ENCODE data around the gene RCC2. TPM values are rescaled to one million over a fixed set of nuclear protein-coding genes. Genes with fewer than 3 reads are reported as not detected.

Gene RCC2
- total RNA-seq, 1 donor from 2014 or later, result 246 TPM

DNA sequence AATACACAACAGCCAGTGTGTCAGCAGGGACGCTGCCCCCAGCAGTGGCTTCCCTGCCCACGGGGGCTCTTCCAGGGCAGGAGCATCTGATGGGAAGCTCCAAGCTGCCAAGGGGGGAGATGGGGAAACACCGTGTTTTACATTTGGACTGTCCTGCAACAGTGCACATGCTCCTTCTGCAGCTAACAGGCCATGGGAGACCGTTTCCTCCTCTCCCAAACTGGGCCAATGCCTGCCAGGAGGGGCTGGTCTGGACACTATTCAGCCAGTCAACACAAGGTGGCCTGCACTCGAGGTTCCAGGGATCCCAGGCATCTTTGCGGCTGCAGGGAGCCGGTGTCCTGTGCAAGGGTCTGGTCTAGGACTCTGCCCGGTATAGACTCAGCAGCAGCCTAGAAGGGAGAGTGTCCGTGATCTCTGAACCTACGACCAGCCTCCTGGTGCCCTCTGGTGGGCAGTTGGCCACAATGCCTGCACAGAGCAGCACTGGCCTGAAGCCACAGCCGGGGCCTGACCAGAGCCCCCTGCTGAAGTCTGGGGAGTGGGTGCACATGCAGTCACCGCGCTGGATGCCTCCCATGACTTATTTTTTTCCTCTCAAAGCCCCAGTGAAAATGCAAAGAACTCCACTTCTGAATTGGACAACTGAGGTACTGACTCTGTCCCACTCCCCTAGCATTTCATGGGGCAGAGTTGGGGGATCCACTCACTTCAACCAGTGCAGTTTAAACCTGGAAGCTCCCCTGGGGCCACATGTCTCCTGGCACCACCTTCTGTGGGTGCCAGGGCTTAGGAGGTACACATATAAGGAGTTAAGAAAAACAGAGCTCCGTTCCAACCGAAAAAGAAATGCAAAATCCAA is 33.3 kb downstream of the RCC2 start:
- Mint-ChIP-seq H3K4me3 (no peak overlapping the region), H3K36me3 (ENCODE audit: low read depth) (peaks cover 38% of the 10 kb centered on the region), H3K27me3 (ENCODE audit: insufficient read depth) (no peaks in the 10 kb centered on the region), H3K4me1 (ENCODE audit: low read depth) (no peaks in the 10 kb centered on the region), H3K27ac (no peak overlapping the region), H3K9me3 (no peaks in the 10 kb centered on the region)
- intact Hi-C loops (cut with micrococcal nuclease), result no loop called here
- peak; percentile 4 for DNase-seq (ENCODE audit: low spot score)

DNA sequence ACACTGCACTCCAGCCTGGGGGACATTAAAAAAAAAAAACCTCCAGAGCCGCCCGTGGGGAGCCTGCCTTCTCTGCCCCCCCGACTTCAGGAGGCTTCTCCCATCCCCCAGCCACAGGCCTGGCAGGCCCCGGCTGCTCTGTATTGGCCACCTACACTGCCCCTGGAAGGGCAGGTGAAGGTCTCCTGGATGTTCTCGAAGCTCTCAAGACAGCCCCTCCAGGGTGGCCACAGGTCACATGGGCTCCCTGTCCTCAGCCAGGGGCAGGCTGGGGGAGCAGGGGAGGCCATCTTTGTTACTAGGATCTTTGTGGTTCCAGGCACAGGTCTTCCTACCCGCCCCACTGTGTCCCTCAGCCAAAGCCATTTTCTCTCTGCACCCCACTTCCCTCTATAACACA is 34.7 kb downstream of the RCC2 start:
- H3K27me3 Mint-ChIP-seq (ENCODE audit: insufficient read depth), result no peaks in the 10 kb centered on the region
- H3K9me3 Mint-ChIP-seq, result no peaks in the 10 kb centered on the region
- intact Hi-C loops (cut with micrococcal nuclease), result no loop called here
- DNase-seq (ENCODE audit: low spot score), result no peak
- H3K36me3 Mint-ChIP-seq (ENCODE audit: low read depth), result peaks cover 27% of the 10 kb centered on the region
- no peaks in the 10 kb centered on the region for H3K4me1 Mint-ChIP-seq (ENCODE audit: low read depth)
- no peak overlapping the region for H3K27ac Mint-ChIP-seq
- H3K4me3 Mint-ChIP-seq, result no peak overlapping the region

GRCh38 chr1:17404034-17404684 is 35.3 kb downstream of the RCC2 start:
- DNase-seq (ENCODE audit: low spot score), result no peak
- Mint-ChIP-seq H3K27me3 (ENCODE audit: insufficient read depth) (no peaks in the 10 kb centered on the region), H3K27ac (no peak overlapping the region), H3K36me3 (ENCODE audit: low read depth) (peaks cover 23% of the 10 kb centered on the region), H3K9me3 (no peaks in the 10 kb centered on the region), H3K4me3 (no peak overlapping the region), H3K4me1 (ENCODE audit: low read depth) (no peaks in the 10 kb centered on the region)
- intact Hi-C loops (cut with micrococcal nuclease), result no loop called here

- Mint-ChIP-seq H3K36me3 (ENCODE audit: low read depth) (peaks cover 14% of the 10 kb centered on the region), H3K4me1 (ENCODE audit: low read depth) (no peaks in the 10 kb centered on the region), H3K9me3 (no peaks in the 10 kb centered on the region), H3K27me3 (ENCODE audit: insufficient read depth) (no peaks in the 10 kb centered on the region), H3K27ac (no peak overlapping the region), H3K4me3 (no peak overlapping the region)
- no peak for DNase-seq (ENCODE audit: low spot score)
- intact Hi-C loops (cut with micrococcal nuclease), result no loop called here
These were observed 36.4 kb downstream of the RCC2 start for GRCh38 chr1:17403081-17403480.

DNA sequence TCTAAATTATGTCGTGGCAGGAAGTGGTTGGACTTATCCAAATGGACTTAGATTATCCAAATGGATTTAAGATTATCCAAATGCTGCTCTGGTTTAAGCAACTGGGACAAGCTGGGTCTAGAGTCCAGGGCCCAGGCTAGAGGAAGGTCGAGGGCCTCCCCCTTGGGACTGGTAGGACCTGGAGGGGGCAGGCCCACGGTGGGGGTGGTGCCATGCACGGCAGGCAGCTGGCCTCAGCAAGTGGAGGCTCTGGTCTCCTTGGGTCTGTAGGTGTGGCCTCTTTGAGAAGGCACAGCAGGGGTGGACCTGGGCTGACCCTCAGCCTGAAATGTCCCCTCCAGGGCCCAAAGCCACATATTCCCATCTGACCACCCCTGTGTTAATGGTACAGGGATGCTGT is 37.6 kb downstream of the RCC2 start:
- Mint-ChIP-seq H3K9me3 (no peaks in the 10 kb centered on the region), H3K27ac (no peak overlapping the region), H3K36me3 (ENCODE audit: low read depth) (peaks cover 4% of the 10 kb centered on the region), H3K4me1 (ENCODE audit: low read depth) (no peaks in the 10 kb centered on the region), H3K4me3 (no peak overlapping the region), H3K27me3 (ENCODE audit: insufficient read depth) (no peaks in the 10 kb centered on the region)
- no peak for DNase-seq (ENCODE audit: low spot score)
- intact Hi-C loops (cut with micrococcal nuclease), result no loop called here

- no peaks in the 10 kb centered on the region for H3K9me3 Mint-ChIP-seq
- no peak for DNase-seq (ENCODE audit: low spot score)
- intact Hi-C loops (cut with micrococcal nuclease), result no loop called here
- H3K27me3 Mint-ChIP-seq (ENCODE audit: insufficient read depth), result no peaks in the 10 kb centered on the region
- H3K4me1 Mint-ChIP-seq (ENCODE audit: low read depth), result no peaks in the 10 kb centered on the region
- peaks cover 2% of the 10 kb centered on the region for H3K36me3 Mint-ChIP-seq (ENCODE audit: low read depth)
- H3K27ac Mint-ChIP-seq, result no peak overlapping the region
- H3K4me3 Mint-ChIP-seq, result no peak overlapping the region
These were observed 38.6 kb downstream of the RCC2 start for GRCh38 chr1:17400725-17401341.

GRCh38 chr1:17397910-17398695 is 41.4 kb downstream of the RCC2 start:
- intact Hi-C loops (cut with micrococcal nuclease), result no loop called here
- H3K27me3 Mint-ChIP-seq (ENCODE audit: insufficient read depth), result no peaks in the 10 kb centered on the region
- no peaks in the 10 kb centered on the region for H3K9me3 Mint-ChIP-seq
- no peak for DNase-seq (ENCODE audit: low spot score)
- no peaks in the 10 kb centered on the region for H3K36me3 Mint-ChIP-seq (ENCODE audit: low read depth)
- no peak overlapping the region for H3K4me3 Mint-ChIP-seq
- no peak overlapping the region for H3K27ac Mint-ChIP-seq
- H3K4me1 Mint-ChIP-seq (ENCODE audit: low read depth), result peaks cover 5% of the 10 kb centered on the region

DNA sequence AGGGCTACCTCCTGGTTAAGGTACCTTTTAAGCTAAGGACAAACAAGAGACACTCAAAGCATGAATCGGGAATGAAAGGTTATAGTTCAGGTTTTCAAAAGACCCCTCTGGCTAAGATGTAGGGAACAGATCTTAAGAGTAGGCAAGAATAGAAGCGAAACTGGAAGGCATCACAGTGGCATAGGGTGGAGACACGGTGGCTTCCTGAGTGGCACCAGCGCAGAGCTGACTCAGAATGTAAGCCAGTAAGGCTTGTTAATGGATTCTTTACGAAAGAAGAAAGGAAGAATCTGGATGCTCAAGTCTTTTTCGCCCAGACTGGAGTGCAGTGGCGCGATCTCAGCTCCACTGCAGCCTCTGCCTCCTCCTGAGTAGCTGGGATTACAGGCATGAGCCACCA is 46.2 kb downstream of the RCC2 start:
- Mint-ChIP-seq H3K36me3 (ENCODE audit: low read depth) (no peaks in the 10 kb centered on the region), H3K27ac (no peak overlapping the region), H3K9me3 (no peaks in the 10 kb centered on the region), H3K4me1 (ENCODE audit: low read depth) (peaks cover 8% of the 10 kb centered on the region), H3K27me3 (ENCODE audit: insufficient read depth) (no peaks in the 10 kb centered on the region), H3K4me3 (no peak overlapping the region)
- intact Hi-C loops (cut with micrococcal nuclease), result no loop called here
- DNase-seq (ENCODE audit: low spot score), result no peak

- Mint-ChIP-seq H3K9me3 (no peaks in the 10 kb centered on the region), H3K4me3 (no peak overlapping the region), H3K36me3 (ENCODE audit: low read depth) (no peaks in the 10 kb centered on the region), H3K4me1 (ENCODE audit: low read depth) (peaks cover 8% of the 10 kb centered on the region), H3K27me3 (ENCODE audit: insufficient read depth) (no peaks in the 10 kb centered on the region), H3K27ac (no peak overlapping the region)
- no peak for DNase-seq (ENCODE audit: low spot score)
- intact Hi-C loops (cut with micrococcal nuclease), result no loop called here
These were observed 47.2 kb downstream of the RCC2 start for GRCh38 chr1:17392199-17392740.

- intact Hi-C loops (cut with micrococcal nuclease), result no loop called here
- Mint-ChIP-seq H3K4me1 (ENCODE audit: low read depth) (no peaks in the 10 kb centered on the region), H3K27ac (no peak overlapping the region), H3K9me3 (no peaks in the 10 kb centered on the region), H3K36me3 (ENCODE audit: low read depth) (no peaks in the 10 kb centered on the region), H3K27me3 (ENCODE audit: insufficient read depth) (peaks cover 11% of the 10 kb centered on the region), H3K4me3 (no peak overlapping the region)
- DNase-seq (ENCODE audit: low spot score), result no peak
These were observed 58.3 kb downstream of the RCC2 start for GRCh38 chr1:17381161-17381560.

- no peaks in the 10 kb centered on the region for H3K36me3 Mint-ChIP-seq (ENCODE audit: low read depth)
- H3K4me3 Mint-ChIP-seq, result no peak overlapping the region
- H3K27me3 Mint-ChIP-seq (ENCODE audit: insufficient read depth), result peaks cover 11% of the 10 kb centered on the region
- no peak overlapping the region for H3K27ac Mint-ChIP-seq
- no peaks in the 10 kb centered on the region for H3K4me1 Mint-ChIP-seq (ENCODE audit: low read depth)
- DNase-seq (ENCODE audit: low spot score), result no peak
- H3K9me3 Mint-ChIP-seq, result no peaks in the 10 kb centered on the region
- intact Hi-C loops (cut with micrococcal nuclease), result no loop called here
These were observed 62.0 kb downstream of the RCC2 start for GRCh38 chr1:17377325-17377953.

- peaks cover 8% of the 10 kb centered on the region for H3K27me3 Mint-ChIP-seq (ENCODE audit: insufficient read depth)
- no peaks in the 10 kb centered on the region for H3K9me3 Mint-ChIP-seq
- H3K4me1 Mint-ChIP-seq (ENCODE audit: low read depth), result no peaks in the 10 kb centered on the region
- no peaks in the 10 kb centered on the region for H3K36me3 Mint-ChIP-seq (ENCODE audit: low read depth)
- no peak overlapping the region for H3K27ac Mint-ChIP-seq
- intact Hi-C loops (cut with micrococcal nuclease), result no loop called here
- no peak overlapping the region for H3K4me3 Mint-ChIP-seq
- no peak for DNase-seq (ENCODE audit: low spot score)
These were observed 63.8 kb downstream of the RCC2 start for GRCh38 chr1:17375651-17376050.

All from activated T-helper 1 cell treated with anti-CD3 and anti-CD28 coated beads, Interleukin-12 subunit alpha, Interleukin-12 subunit beta, Interleukin-2, Interleukin-4 antibody, amounts not matched to agents 30 ng/mL and 10 ng/mL and 1 ng/mL, durations not matched to agents 14 hours and 24 hours and 36 hours (primary cell).